A673 (cell line): Measurements from ENCODE around the gene ADAMTS3. TPM values are rescaled to one million over a fixed set of nuclear protein-coding genes. Genes with fewer than 3 reads are reported as not detected.
A peak's percentile ranks its signal among the peaks of the same experiment; 100 is the strongest.

Source experiments
- BruUV-seq: library from RNA; stranded (reverse); fragments of 400-500 nt; replicated peaks from 2 replicates; lab custom pipeline; 2021; lab: Mats Ljungman, UMichigan
- CTCF ChIA-PET: fragments of 300-600 bp; sonication (Branson Sonifier 250); formaldehyde crosslinking; loops from one replicate; lab custom pipeline; 2022; ENCODE audit warnings: antibody characterized with exemption; lab: Charles Lee
- POLR2A ChIA-PET: fragments of 300-600 bp; sonication (Branson Sonifier 250); formaldehyde crosslinking; loops from one replicate; lab custom pipeline; 2022; ENCODE audit warnings: antibody characterized with exemption; ENCODE audit not compliant: low non-redundant PET; lab: Charles Lee
- DNase-seq: peaks from one replicate; pipeline ENCODE4 v3.0.0-alpha.2; 2015; ENCODE audit warnings: low spot score
- H3K27ac ChIP-seq: fragments of 200-600 bp; sonication (generic); 2 replicates; pipeline ENCODE4 v1.5.1; 2016; ENCODE audit warnings: mixed run types, low read depth, mild to moderate bottlenecking, mixed read lengths, antibody characterized with exemption, low read length; ENCODE audit not compliant: poor library complexity, severe bottlenecking
- H3K27me3 ChIP-seq: fragments of 200-600 bp; sonication (generic); replicated peaks from 2 replicates; pipeline ENCODE4 v1.6.1; 2017; ENCODE audit warnings: mixed run types, low read depth, mild to moderate bottlenecking, mixed read lengths, antibody characterized with exemption, low read length; ENCODE audit not compliant: insufficient read depth, poor library complexity
- H3K36me3 ChIP-seq: fragments of 200-600 bp; sonication (generic); 2 replicates; pipeline ENCODE4 v1.6.1; 2016; ENCODE audit warnings: mixed run types, mild to moderate bottlenecking, mixed read lengths, antibody characterized with exemption, low read length; ENCODE audit not compliant: insufficient read depth, poor library complexity, severe bottlenecking
- H3K4me1 ChIP-seq: fragments of 200-600 bp; sonication (generic); 2 replicates; pipeline ENCODE4 v1.6.1; 2017; ENCODE audit warnings: mixed run types, mild to moderate bottlenecking, mixed read lengths, antibody characterized with exemption, low read length; ENCODE audit not compliant: insufficient read depth, poor library complexity, severe bottlenecking
- H3K4me3 ChIP-seq: fragments of 200-600 bp; sonication (generic); 2 replicates; pipeline ENCODE4 v1.5.1; 2016; ENCODE audit warnings: low read depth, mixed run types, mild to moderate bottlenecking, mixed read lengths, low read length; ENCODE audit not compliant: poor library complexity, severe bottlenecking
- H3K9me3 ChIP-seq: fragments of 200-600 bp; sonication (generic); 2 replicates; pipeline ENCODE4 v1.6.1; 2016; ENCODE audit warnings: mixed run types, low read depth, mild to moderate bottlenecking, mixed read lengths, antibody characterized with exemption, low read length; ENCODE audit not compliant: poor library complexity, severe bottlenecking
- EZH2 ChIP-seq: fragments of 200-600 bp; sonication (generic); IDR thresholded peaks from 2 replicates; pipeline ENCODE4 v1.6.1; 2017; ENCODE audit warnings: borderline replicate concordance, low read depth, mild to moderate bottlenecking, mixed read lengths, antibody characterized with exemption, low read length; ENCODE audit not compliant: poor library complexity, severe bottlenecking
- intact Hi-C: fragments of 100-400 bp; cut with micrococcal nuclease; formaldehyde crosslinking; loops from one replicate; pipeline ENCODE4 v1.10.0; 2022; ENCODE audit not compliant: unreplicated experiment
- total RNA-seq: library from RNA; stranded (reverse); gene quantifications from 2 replicates; pipeline ENCODE4 v1.2.3, GENCODE V29; 2021
- TF ChIP-seq, protein P1 (sequence below): fragments of 300-800, 200-600 bp; sonication (generic); conservative IDR thresholded peaks from 2 replicates; pipeline ENCODE4 v1.5.1; 2017; ENCODE audit warnings: low read depth, mild to moderate bottlenecking, antibody characterized with exemption, low read length, moderate library complexity, mixed read lengths

The ADAMTS3 gene
- total RNA-seq, 1 experiment from 2014 or later = 0.17 TPM

- ChIA-PET CTCF (no interaction called here), POLR2A (no interaction called here)
- Histone ChIP-seq H3K27ac (no peak overlapping the region), H3K4me1 (no peaks in the 10 kb centered on the region), H3K4me3 (no peak overlapping the region), H3K27me3 (no peaks in the 10 kb centered on the region), H3K36me3 (no peaks in the 10 kb centered on the region), H3K9me3 (no peaks in the 10 kb centered on the region)
- TF ChIP-seq, protein P1, sequence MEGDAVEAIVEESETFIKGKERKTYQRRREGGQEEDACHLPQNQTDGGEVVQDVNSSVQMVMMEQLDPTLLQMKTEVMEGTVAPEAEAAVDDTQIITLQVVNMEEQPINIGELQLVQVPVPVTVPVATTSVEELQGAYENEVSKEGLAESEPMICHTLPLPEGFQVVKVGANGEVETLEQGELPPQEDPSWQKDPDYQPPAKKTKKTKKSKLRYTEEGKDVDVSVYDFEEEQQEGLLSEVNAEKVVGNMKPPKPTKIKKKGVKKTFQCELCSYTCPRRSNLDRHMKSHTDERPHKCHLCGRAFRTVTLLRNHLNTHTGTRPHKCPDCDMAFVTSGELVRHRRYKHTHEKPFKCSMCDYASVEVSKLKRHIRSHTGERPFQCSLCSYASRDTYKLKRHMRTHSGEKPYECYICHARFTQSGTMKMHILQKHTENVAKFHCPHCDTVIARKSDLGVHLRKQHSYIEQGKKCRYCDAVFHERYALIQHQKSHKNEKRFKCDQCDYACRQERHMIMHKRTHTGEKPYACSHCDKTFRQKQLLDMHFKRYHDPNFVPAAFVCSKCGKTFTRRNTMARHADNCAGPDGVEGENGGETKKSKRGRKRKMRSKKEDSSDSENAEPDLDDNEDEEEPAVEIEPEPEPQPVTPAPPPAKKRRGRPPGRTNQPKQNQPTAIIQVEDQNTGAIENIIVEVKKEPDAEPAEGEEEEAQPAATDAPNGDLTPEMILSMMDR = no peak
- TF ChIP-seq EZH2 = no peak
- BruUV-seq = no TSS peak
- intact Hi-C loops = no loop called here
- no peak for DNase-seq
Measured at GRCh38 chr4:72375073-72375736, 193.8 kb downstream of the ADAMTS3 start.

DNA sequence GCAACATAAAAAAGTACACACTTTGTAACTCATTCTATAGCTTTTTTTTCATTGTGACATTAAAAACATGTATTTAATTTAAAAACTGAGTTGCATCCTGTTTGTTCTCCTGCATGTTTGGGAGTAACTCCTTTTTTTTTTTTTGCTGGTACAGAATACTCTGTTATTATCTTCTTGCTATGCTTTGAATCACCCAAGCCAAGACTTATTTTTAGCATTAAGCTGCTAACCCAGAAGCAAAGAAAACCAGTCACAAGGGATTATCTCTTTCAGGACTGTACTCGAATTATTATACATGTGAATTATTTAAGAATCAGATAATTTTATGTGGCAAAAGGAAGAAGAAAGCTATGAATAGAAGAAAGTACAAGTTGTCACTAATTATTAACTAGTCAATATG is 194.9 kb downstream of the ADAMTS3 start:
- TF ChIP-seq, protein P1 = no peak
- TF ChIP-seq EZH2 = no peak
- BruUV-seq = no TSS peak
- no peaks in the 10 kb centered on the region for H3K27me3 ChIP-seq
- H3K4me3 ChIP-seq = no peak overlapping the region
- intact Hi-C loops = no loop called here
- POLR2A ChIA-PET = no interaction called here
- CTCF ChIA-PET = no interaction called here
- no peaks in the 10 kb centered on the region for H3K9me3 ChIP-seq
- DNase-seq = no peak
- H3K27ac ChIP-seq = no peak overlapping the region
- no peaks in the 10 kb centered on the region for H3K4me1 ChIP-seq
- no peaks in the 10 kb centered on the region for H3K36me3 ChIP-seq

- POLR2A ChIA-PET = no interaction called here
- no peaks in the 10 kb centered on the region for H3K4me1 ChIP-seq
- CTCF ChIA-PET = interaction anchor here (0.6 kb wide), 1 partner anchor 27 kb away, joined by 3 read pairs; no protein-coding TSS in a partner anchor
- peak; percentile 2 for DNase-seq
- no peaks in the 10 kb centered on the region for H3K9me3 ChIP-seq
- no peak for TF ChIP-seq EZH2
- TF ChIP-seq, protein P1 = no peak
- intact Hi-C loops = no loop called here
- H3K27ac ChIP-seq = no peak overlapping the region
- no TSS peak for BruUV-seq
- H3K4me3 ChIP-seq = no peak overlapping the region
- H3K36me3 ChIP-seq = no peaks in the 10 kb centered on the region
- no peaks in the 10 kb centered on the region for H3K27me3 ChIP-seq
Measured at GRCh38 chr4:72366601-72367000, 202.4 kb downstream of the ADAMTS3 start.
